ENCODE results near the gene FGF11. TPM values are rescaled to one million over a fixed set of nuclear protein-coding genes. Genes with fewer than 3 reads are reported as not detected.

The FGF11 gene
- polyA plus RNA-seq, 1 experiment = 0.63 TPM

DNA sequence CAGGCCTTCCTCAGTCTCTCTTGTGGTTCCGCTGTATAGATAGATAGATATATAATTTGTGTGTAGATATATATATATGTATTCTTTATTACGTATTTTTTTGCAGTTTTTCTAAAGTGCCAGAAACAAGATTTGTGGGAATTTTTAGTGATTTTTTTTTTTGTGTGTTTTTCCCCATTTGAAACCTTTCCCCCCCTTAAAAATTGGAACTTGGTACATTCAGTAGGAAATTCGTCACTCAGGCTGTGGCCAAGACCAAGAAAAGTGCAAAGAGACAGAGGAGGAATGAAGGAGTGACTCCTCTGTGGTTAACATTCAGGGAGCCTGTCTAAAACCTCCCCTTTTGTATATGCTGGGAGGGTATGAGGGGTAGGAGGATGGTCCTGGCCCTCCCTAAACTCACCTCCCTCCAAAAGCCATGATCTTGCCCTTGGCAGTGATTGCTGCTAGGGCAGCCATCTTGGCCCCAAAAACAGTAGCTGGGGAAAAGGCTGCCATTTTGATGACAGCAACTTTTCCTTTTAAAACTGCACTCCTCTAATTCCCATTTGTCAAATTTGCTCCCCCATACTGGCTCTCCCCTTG lies 20.7 kb downstream of the FGF11 start:
- no peak for DNase-seq (ENCODE audit: low read depth, low spot score)
- TF ChIP-seq, protein P1, sequence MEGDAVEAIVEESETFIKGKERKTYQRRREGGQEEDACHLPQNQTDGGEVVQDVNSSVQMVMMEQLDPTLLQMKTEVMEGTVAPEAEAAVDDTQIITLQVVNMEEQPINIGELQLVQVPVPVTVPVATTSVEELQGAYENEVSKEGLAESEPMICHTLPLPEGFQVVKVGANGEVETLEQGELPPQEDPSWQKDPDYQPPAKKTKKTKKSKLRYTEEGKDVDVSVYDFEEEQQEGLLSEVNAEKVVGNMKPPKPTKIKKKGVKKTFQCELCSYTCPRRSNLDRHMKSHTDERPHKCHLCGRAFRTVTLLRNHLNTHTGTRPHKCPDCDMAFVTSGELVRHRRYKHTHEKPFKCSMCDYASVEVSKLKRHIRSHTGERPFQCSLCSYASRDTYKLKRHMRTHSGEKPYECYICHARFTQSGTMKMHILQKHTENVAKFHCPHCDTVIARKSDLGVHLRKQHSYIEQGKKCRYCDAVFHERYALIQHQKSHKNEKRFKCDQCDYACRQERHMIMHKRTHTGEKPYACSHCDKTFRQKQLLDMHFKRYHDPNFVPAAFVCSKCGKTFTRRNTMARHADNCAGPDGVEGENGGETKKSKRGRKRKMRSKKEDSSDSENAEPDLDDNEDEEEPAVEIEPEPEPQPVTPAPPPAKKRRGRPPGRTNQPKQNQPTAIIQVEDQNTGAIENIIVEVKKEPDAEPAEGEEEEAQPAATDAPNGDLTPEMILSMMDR (IDR thresholded peaks at IDR 0.05; ENCODE audit: low read depth, low read length) = no peak
- POLR2A ChIA-PET = interaction anchor here (1.2 kb wide), 1 partner anchor 20 kb away, joined by 3 read pairs; the partner anchor contains the start of gene ZBTB4
- CTCF ChIA-PET = interaction anchor here (0.5 kb wide), 1 partner anchor 750 kb away, joined by 3 read pairs; the partner anchor contains the start of gene AURKB
- Histone ChIP-seq H3K4me3 (ENCODE audit: low read depth, low read length) (no peak overlapping the region), H3K9me3 (ENCODE audit: control insufficient read depth, insufficient read depth, low read length) (no peaks in the 10 kb centered on the region), H3K27me3 (ENCODE audit: control insufficient read depth, insufficient read depth, low read length) (no peaks in the 10 kb centered on the region), H3K27ac (ENCODE audit: low read depth, low read length) (no peak overlapping the region)

DNA sequence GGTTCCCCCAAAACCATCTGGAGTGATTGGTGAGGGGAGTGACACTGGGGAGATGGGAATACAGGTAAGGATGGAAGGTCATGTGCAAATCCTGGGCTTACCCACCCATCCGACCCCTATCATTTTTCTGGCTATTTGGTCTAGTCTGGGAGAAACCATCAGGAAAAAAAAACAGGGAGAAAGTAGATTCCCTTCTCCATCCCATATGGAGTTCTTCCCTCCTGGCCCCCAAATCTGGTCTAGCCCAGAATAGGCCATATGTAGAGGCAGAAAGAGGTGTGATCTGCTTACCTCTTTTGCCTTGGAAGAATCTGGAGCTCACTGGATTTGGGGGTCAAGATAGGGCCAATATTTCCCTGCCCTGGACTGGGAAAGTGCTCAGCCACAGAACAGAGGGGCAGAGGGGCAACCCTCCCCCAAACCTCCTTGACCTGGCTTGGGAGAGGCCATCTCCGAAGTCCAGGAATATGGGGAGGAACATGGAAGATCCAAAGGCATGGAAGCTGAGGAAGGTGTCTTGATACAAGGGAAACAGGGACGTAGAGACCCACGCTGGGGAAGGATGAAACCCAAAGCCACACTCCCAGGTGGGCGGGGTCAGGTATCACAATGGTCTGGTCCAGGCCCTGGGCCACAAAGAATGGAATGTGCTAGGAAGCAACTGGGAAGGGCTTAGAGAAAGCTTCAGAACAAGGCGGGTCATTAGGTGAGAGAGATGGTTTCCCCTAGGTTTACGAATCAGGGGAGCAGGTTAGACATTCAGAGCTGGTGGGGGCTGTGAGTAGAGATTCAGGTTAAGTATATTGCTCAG lies 21.7 kb downstream of the FGF11 start:
- no peak overlapping the region for H3K27ac ChIP-seq (ENCODE audit: low read depth, low read length)
- ChIA-PET CTCF (no interaction called here), POLR2A (interaction anchor here (1.2 kb wide), 1 partner anchor 19 kb away, joined by 3 read pairs; the partner anchor contains the start of gene ZBTB4)
- no peaks in the 10 kb centered on the region for H3K9me3 ChIP-seq (ENCODE audit: control insufficient read depth, insufficient read depth, low read length)
- H3K27me3 ChIP-seq (ENCODE audit: control insufficient read depth, insufficient read depth, low read length) = no peaks in the 10 kb centered on the region
- no peak overlapping the region for H3K4me3 ChIP-seq (ENCODE audit: low read depth, low read length)
- no peak for DNase-seq (ENCODE audit: low read depth, low spot score)
- TF ChIP-seq, protein P1 (IDR thresholded peaks at IDR 0.05; ENCODE audit: low read depth, low read length) = no peak

DNA sequence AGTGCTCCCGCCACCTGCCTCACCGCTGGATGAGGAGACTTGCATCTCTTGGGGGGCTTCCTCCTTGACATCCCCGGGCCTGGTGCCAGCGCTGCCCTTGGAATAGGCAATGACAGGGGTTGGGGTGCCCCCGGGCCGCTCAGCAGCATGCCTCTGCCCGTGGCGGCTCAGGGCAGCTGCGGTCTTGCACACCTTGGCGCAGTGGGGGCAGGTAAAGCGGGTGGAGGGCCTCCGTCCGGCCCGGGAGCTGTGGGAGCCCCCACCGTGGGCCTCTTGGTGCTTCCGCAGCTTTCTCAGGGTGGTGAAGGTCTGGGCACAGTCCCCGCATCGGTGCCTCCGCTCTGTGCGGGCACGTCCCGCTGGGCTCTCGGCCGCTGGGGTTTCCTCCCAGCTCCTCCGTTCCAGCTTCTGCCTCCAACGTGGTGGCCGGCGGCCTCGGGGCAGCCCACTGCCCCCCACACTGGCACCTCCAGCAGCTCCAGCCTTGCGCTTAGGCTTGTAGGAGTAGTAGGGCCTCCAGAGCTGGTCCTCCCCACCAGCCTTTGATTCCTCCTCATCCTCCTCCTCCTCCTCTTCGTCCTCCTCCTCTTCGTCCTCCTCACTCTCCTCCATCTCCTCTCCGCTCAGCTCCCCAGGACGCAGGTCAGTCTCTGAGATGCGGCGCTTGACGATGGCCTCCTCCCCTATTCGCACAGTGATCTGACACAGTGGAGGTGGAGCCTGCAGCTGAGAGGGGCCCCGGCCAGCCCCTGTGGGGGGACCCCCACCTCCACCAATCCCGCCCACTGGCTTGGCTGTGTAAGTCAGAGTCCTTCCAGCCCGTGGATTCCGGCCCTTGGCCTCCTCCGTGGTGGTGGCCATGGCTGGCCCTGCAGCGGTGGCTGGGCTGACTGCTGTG lies 23.4 kb downstream of the FGF11 start:
- POLR2A ChIA-PET = interaction anchor here (0.7 kb wide), 1 partner anchor 72 kb away, joined by 3 read pairs; no protein-coding TSS in a partner anchor
- no peak overlapping the region for H3K27ac ChIP-seq (ENCODE audit: low read depth, low read length)
- CTCF ChIA-PET = no interaction called here
- no peak overlapping the region for H3K4me3 ChIP-seq (ENCODE audit: low read depth, low read length)
- H3K27me3 ChIP-seq (ENCODE audit: control insufficient read depth, insufficient read depth, low read length) = no peaks in the 10 kb centered on the region
- DNase-seq (ENCODE audit: low read depth, low spot score) = no peak
- TF ChIP-seq, protein P1 (IDR thresholded peaks at IDR 0.05; ENCODE audit: low read depth, low read length) = no peak
- H3K9me3 ChIP-seq (ENCODE audit: control insufficient read depth, insufficient read depth, low read length) = no peaks in the 10 kb centered on the region

DNA sequence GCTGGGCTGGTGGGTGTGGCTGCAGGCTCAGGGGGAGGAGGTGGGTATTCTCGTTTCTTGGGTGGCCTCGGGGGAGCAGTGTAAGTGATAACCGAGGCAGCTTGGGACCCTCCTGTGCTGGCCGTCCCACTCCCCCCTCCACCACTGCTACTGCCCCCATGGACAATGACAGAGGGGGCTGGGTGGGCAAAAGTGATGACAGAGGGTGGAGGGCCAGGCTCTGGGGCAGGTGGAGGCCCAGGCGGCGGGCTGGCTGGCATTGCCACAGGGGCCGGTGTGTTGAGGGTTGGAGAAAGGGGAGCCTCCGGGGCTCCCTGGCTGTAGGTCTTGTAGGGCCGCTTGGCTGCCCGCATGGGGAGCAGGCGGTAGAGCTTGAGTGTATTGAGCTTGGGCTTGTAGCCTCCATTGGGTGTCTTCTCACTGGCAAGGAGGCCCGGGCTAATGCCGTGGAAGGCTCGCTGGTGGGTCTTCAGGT lies 24.1 kb downstream of the FGF11 start:
- H3K4me3 ChIP-seq (ENCODE audit: low read depth, low read length) = no peak overlapping the region
- CTCF ChIA-PET = interaction anchor here (1.0 kb wide), 1 partner anchor 51 kb away, joined by 3 read pairs; no protein-coding TSS in a partner anchor
- H3K27me3 ChIP-seq (ENCODE audit: control insufficient read depth, insufficient read depth, low read length) = no peaks in the 10 kb centered on the region
- no peak for DNase-seq (ENCODE audit: low read depth, low spot score)
- H3K27ac ChIP-seq (ENCODE audit: low read depth, low read length) = no peak overlapping the region
- TF ChIP-seq, protein P1 (IDR thresholded peaks at IDR 0.05; ENCODE audit: low read depth, low read length) = no peak
- no peaks in the 10 kb centered on the region for H3K9me3 ChIP-seq (ENCODE audit: control insufficient read depth, insufficient read depth, low read length)
- POLR2A ChIA-PET = no interaction called here

Measured in AG04450 (cell line).